Psoas muscle (tissue), 8 donors: ENCODE measurements around the gene NXPH3. TPM values are rescaled to one million over a fixed set of nuclear protein-coding genes. Genes with fewer than 3 reads are reported as not detected.

Source experiments
- ATAC-seq, 4 donors: fragments of 200-7000 bp; cut with Tn5 transposase; one replicate each; pipeline ENCODE4 v1.9.1; 2020; ENCODE audit warnings: moderate library complexity in 3 of 4, mild to moderate bottlenecking in 2 of 4
- DNase-seq, 2 donors: peaks; one replicate each; pipeline ENCODE4 v3.0.0-alpha.2; 2020
- H3K27ac ChIP-seq: fragments of 200-600 bp; one replicate; pipeline ENCODE4 v1.8.0; 2022
- H3K27me3 ChIP-seq, 3 donors: fragments of 200-600 bp in 1 of 3; one replicate each; pipeline versions ENCODE4 v1.6.1 to v1.8.0; 2013 to 2022; ENCODE audit warnings: low read length in 2 of 3, mild to moderate bottlenecking in 2 of 3, moderate library complexity in 1 of 3; ENCODE audit not compliant: insufficient read depth in 3 of 3
- H3K36me3 ChIP-seq, 2 donors: fragments of 200-600 bp in 1 of 2; one replicate each; pipeline versions ENCODE4 v1.6.1 to v1.8.0; 2013 to 2022; ENCODE audit warnings: low read depth in 1 of 2, mild to moderate bottlenecking in 1 of 2, moderate library complexity in 1 of 2; ENCODE audit not compliant: insufficient read depth in 1 of 2
- H3K4me1 ChIP-seq: fragments of 200-600 bp; one replicate; pipeline ENCODE4 v1.8.0; 2022
- H3K4me3 ChIP-seq: fragments of 200-600 bp; one replicate; pipeline ENCODE4 v1.8.0; 2022; ENCODE audit warnings: mild to moderate bottlenecking
- H3K9me3 ChIP-seq: fragments of 200-600 bp; one replicate; pipeline ENCODE4 v1.8.0; 2022
- WGBS, 3 donors: extraction: QIAGEN DNeasy Blood & Tissue Kit; methylation state at CpG; one replicate each; pipeline versions ENCODE4 v1.1.6 to v1.1.7; 2013; 5-methylcytosine and 5-hydroxymethylcytosine counted together
- intact Hi-C, 2 donors: fragments of 100-400 bp; cut with DNase I; formaldehyde crosslinking; loops; one replicate each; pipeline versions ENCODE4 v1.11.0 to v1.14.2; 2022
- polyA plus RNA-seq, 3 donors: library from polyadenylated mRNA; stranded (reverse); fragments of 200-250 nt; gene quantifications; one replicate each; pipeline ENCODE4 v1.2.3, GENCODE V29; 2013
- total RNA-seq, 4 donors: library from RNA; stranded (reverse); fragmentation: NEBNext Ultra II Directional in 2 of 4; extraction: Animal tissue kit (Norgen Biotek cat#: 25700) in 2 of 4; gene quantifications; one replicate each; pipeline versions ENCODE4 v1.2.1 to v1.2.4, GENCODE V29; 2021 to 2023
- TF ChIP-seq, protein P1 (sequence below): fragments of 200-600 bp; IDR thresholded peaks from one replicate; pipeline ENCODE4 v1.8.0; 2022; ENCODE audit warnings: antibody characterized with exemption
- donor health status: healthy with polysubstance abuse.
- donor health status: DM: no; HTN: no; CAD: no; lungs with moderate emphysema.
- donor health status: Bipolar disorder and iron deficiency.
- donor health status: healthy.
- donor health status: DM: yes; HTN: yes; CAD: no.
- donor health status: DM: no; HTN: no; CAD: no.
- donor health status: DM: no; HTN: no; CAD: no.
- donor health status: DM: yes; HTN: yes; CAD: no.

NXPH3 gene
- total and polyA plus RNA-seq, 7 donors = 0.39 to 1.8 (median 0.55) TPM

DNA sequence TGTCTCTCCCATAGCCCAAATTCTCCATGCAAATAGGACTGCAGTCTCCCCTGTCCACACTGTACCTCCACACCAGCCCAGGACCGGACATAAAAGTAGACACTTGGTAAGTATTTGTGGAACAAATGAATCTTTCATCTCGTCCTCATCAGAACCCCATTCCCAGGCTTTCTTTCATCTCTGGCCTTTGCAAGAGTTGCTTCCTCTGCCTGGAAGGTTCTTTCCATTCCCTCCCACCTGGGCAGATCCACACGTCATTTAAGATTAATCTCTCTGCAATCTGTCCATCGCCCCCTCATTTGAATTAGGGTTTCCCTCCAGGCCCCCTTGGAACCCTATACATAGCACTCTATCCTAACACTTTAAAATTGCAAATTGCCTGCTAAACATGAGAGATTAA, 3.9 kb upstream of the NXPH3 start:
- ATAC-seq (no peak), DNase-seq (peak in 1 of 2 donors; percentile 5)
- intact Hi-C loops = loop anchor here in 1 of 2 donors (2.0 kb wide), 1 partner anchor 209 kb away; no protein-coding TSS in a partner anchor
- H3K36me3 ChIP-seq = no peaks in the 10 kb centered on the region
- peaks cover 11% of the 10 kb centered on the region for H3K4me1 ChIP-seq
- H3K27me3 ChIP-seq = peaks cover 0 to 6% (median 0%) of the 10 kb centered on the region in 3 donors
- H3K4me3 ChIP-seq = no peak overlapping the region
- no peaks in the 10 kb centered on the region for H3K9me3 ChIP-seq
- WGBS, 3 donors = 51 to 68% (median 59%) methylated on average over 4 of the region's 4 CpGs
- H3K27ac ChIP-seq = no peak overlapping the region
- TF ChIP-seq, protein P1, sequence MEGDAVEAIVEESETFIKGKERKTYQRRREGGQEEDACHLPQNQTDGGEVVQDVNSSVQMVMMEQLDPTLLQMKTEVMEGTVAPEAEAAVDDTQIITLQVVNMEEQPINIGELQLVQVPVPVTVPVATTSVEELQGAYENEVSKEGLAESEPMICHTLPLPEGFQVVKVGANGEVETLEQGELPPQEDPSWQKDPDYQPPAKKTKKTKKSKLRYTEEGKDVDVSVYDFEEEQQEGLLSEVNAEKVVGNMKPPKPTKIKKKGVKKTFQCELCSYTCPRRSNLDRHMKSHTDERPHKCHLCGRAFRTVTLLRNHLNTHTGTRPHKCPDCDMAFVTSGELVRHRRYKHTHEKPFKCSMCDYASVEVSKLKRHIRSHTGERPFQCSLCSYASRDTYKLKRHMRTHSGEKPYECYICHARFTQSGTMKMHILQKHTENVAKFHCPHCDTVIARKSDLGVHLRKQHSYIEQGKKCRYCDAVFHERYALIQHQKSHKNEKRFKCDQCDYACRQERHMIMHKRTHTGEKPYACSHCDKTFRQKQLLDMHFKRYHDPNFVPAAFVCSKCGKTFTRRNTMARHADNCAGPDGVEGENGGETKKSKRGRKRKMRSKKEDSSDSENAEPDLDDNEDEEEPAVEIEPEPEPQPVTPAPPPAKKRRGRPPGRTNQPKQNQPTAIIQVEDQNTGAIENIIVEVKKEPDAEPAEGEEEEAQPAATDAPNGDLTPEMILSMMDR = no peak

DNA sequence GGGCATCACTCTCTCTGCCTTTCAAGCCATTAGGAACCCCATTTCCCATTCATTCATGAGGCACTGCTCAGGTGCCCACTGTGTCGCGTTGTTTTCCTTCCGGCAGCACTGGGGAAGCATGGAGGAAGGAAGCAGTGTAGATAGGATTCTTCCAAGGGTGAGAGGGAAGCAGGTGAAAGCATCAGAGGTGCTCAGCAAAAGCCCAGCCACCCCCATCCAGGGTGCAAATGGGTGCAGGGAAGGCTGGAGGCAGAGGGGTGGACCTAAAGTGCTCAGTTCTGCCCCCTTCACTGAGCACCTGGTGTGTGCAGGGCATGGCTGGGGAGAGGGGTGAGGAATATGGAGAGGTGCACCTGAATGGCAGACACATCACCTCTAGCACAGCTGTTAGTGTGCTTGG, 3.4 kb upstream of the NXPH3 start:
- intact Hi-C loops = no loop called here
- no peak overlapping the region for H3K4me3 ChIP-seq
- ATAC-seq (no peak), DNase-seq (peak in 1 of 2 donors; percentile 8)
- H3K27ac ChIP-seq = no peak overlapping the region
- WGBS, 3 donors = 73 to 79% (median 78%) methylated on average over 3 of the region's 3 CpGs
- TF ChIP-seq, protein P1 = no peak
- peaks cover 0 to 6% (median 0%) of the 10 kb centered on the region in 3 donors for H3K27me3 ChIP-seq
- peaks cover 6% of the 10 kb centered on the region for H3K4me1 ChIP-seq
- H3K36me3 ChIP-seq = no peaks in the 10 kb centered on the region
- H3K9me3 ChIP-seq = no peaks in the 10 kb centered on the region

DNA sequence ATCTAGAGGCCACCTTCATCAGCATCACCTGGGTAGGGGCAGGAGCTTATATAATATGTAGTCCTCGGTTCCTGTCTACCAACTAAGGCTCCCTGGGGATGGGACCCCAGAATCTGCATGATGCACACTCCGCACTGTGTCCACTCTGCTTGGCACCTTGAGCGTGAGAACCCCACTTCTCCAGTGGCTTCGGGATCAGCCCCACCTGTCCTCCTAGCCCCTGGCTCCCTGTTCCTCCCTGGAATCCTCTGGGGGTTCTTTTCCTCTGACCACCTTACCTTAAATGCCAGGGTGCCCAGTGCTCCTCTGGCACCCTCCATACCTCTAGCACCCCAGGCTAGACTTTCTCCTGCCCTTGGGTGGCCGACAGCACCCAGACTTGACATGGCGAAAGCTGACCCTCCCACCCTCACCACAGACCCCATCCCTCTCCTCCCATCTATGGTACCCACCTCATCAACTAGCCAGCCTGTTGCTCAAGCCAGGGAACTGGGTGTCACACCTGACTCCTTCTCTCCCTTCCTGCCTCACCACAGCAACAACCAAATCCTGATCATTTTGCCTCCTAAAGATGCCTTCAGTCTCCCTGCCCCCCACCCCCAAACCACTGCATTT, 2.8 kb upstream of the NXPH3 start:
- Histone ChIP-seq H3K9me3 (no peaks in the 10 kb centered on the region), H3K27ac (no peak overlapping the region), H3K36me3 (no peaks in the 10 kb centered on the region), H3K27me3 (peaks cover 0 to 6% (median 0%) of the 10 kb centered on the region in 3 donors), H3K4me1 (no peaks in the 10 kb centered on the region), H3K4me3 (no peak overlapping the region)
- intact Hi-C loops = no loop called here
- peak in 1 of 2 donors; percentile 33 for DNase-seq
- no peak for ATAC-seq
- TF ChIP-seq, protein P1 = no peak
- 83 to 88% (median 84%) methylated on average over 6 of the region's 6 CpGs for WGBS, 3 donors

DNA sequence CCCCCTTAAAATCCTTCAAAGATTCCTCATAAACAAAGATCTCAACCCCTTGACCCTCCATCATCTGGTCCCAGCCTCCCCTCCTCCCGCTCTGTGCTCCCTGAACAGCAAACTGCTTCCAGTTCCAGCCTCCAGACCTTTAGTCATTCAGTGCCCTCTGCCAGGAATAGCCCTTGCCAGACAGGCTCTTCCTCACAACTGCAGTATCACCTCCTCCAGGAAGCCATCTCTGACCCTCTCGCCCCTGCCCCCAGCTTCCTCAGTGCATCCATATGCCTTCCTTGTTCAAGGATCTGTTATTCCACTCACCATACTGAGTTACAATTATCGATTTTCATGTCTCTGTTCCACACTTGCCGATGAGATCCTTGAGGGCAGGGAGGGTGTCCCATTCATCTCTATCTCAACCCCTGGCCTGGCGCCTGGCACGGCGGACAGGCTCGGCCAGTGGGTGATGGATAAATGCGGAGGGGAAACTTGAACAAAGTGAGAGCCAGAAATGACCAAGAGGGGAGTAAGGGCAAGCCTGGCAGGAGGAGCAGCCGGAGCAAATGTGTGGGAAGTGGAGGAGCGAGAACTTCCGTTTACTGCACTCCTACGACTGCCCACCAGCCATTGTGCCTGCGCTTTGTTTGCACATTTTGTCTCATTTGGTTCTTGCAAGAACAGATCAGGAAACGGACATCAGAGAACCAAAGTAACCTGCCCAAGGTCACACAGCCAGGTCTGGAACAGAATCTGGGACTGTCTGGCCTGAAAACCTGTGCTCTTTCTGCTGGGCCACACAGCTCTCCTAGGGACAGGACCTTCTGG, 2.0 kb upstream of the NXPH3 start:
- intact Hi-C loops = loop anchor here in 1 of 2 donors (2.0 kb wide), 1 partner anchor 121 kb away; no protein-coding TSS in a partner anchor
- ATAC-seq = no peak
- Histone ChIP-seq H3K36me3 (no peaks in the 10 kb centered on the region), H3K27me3 (peaks cover 0 to 6% (median 0%) of the 10 kb centered on the region in 3 donors), H3K4me1 (no peaks in the 10 kb centered on the region), H3K27ac (no peak overlapping the region), H3K9me3 (no peaks in the 10 kb centered on the region), H3K4me3 (no peak overlapping the region)
- TF ChIP-seq, protein P1 = no peak
- 52 to 58% (median 54%) methylated on average over 15 of the region's 15 CpGs for WGBS, 3 donors
- peak in 1 of 2 donors; percentile 15 for DNase-seq
